Loucy (cell line): Measurements from ENCODE around the gene HEXIM1.

Experiments
- H2AFZ ChIP-seq: fragments of 200-600 bp; sonication (generic); 2 replicates; pipeline ENCODE4 v1.6.0; 2016; ENCODE audit warnings: antibody characterized with exemption, mild to moderate bottlenecking, low read length, moderate library complexity
- H3F3A ChIP-seq: fragments of 200-600 bp; 2 replicates; pipeline ENCODE4 v1.6.0; 2016; ENCODE audit warnings: antibody characterized with exemption, low read depth, mild to moderate bottlenecking
- H3K27me3 ChIP-seq: fragments of 200-600 bp; sonication (generic); 2 replicates; pipeline ENCODE4 v1.6.1; 2014; ENCODE audit warnings: low read length, mild to moderate bottlenecking; ENCODE audit not compliant: insufficient read depth, poor library complexity, severe bottlenecking
- H3K36me3 ChIP-seq: fragments of 200-600 bp; sonication (generic); 2 replicates; pipeline ENCODE4 v1.6.1; 2016; ENCODE audit warnings: low read length; ENCODE audit not compliant: insufficient read depth
- H3K4me1 ChIP-seq: fragments of 200-600 bp; sonication (generic); 2 replicates; pipeline ENCODE4 v1.5.1; 2014; ENCODE audit warnings: low read length, mild to moderate bottlenecking; ENCODE audit not compliant: insufficient read depth, poor library complexity, severe bottlenecking
- H3K4me2 ChIP-seq: fragments of 200-600 bp; sonication (generic); 2 replicates; pipeline ENCODE4 v1.6.0; 2014; ENCODE audit warnings: antibody characterized with exemption, low read length, low read depth, mild to moderate bottlenecking; ENCODE audit not compliant: poor library complexity, severe bottlenecking
- H3K4me3 ChIP-seq: fragments of 200-600 bp; sonication (generic); 2 replicates; pipeline ENCODE4 v1.5.1; 2014; ENCODE audit warnings: low read length, mild to moderate bottlenecking, mixed read lengths; ENCODE audit not compliant: poor library complexity, severe bottlenecking
- H3K79me2 ChIP-seq: fragments of 200-600 bp; sonication (generic); 2 replicates; pipeline ENCODE4 v1.6.1; 2014; ENCODE audit warnings: low read length; ENCODE audit not compliant: insufficient read depth
- H3K9ac ChIP-seq: fragments of 200-600 bp; sonication (generic); 2 replicates; pipeline ENCODE4 v1.6.0; 2014; ENCODE audit warnings: mild to moderate bottlenecking, low read depth, low read length, moderate library complexity; ENCODE audit not compliant: poor library complexity, severe bottlenecking
- H3K9me2 ChIP-seq: fragments of 200-600 bp; sonication (generic); replicated peaks from 2 replicates; pipeline ENCODE4 v1.6.1; 2016; ENCODE audit warnings: low read depth, low read length, mixed read lengths
- H3K9me3 ChIP-seq: fragments of 200-600 bp; sonication (generic); 2 replicates; pipeline ENCODE4 v1.6.1; 2014; ENCODE audit warnings: mild to moderate bottlenecking, antibody characterized with exemption, low read length, low read depth; ENCODE audit not compliant: insufficient read depth
- H4K20me1 ChIP-seq: fragments of 200-600 bp; sonication (generic); 2 replicates; pipeline ENCODE4 v1.6.0; 2014; ENCODE audit warnings: antibody characterized with exemption, low read length, mild to moderate bottlenecking; ENCODE audit not compliant: insufficient read depth, poor library complexity, severe bottlenecking
- EZH2phosphoT487 ChIP-seq: fragments of 200-600 bp; IDR thresholded peaks from 2 replicates; pipeline ENCODE4 v1.6.1; 2018; ENCODE audit warnings: antibody characterized with exemption, mild to moderate bottlenecking, moderate library complexity, borderline replicate concordance
- TF ChIP-seq, protein P1 (sequence below): fragments of 200-600 bp; sonication (generic); conservative IDR thresholded peaks from 2 replicates; pipeline ENCODE4 v1.5.1; 2014; ENCODE audit warnings: mild to moderate bottlenecking, antibody characterized with exemption, low read length

HEXIM1 gene

DNA sequence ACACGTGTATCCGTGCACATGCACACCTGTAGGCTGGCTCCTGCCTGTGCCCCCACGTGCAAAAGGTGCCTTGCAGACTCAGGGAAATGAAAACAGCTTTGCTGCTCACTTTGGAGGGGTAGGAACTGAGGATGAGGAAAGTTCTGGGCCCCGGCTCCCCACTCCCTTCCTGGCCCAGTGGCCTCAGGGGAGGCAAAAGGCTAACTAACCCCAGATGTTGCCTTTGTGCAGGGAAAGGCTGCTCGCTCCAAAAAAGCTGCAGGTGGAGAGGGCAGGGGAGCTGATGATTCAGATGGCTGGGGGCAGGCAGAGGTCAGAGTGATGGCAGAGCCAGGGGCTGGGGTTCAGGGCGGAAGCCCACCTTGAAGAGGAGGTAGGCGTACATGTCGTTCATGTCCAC is 28.3 kb upstream of the HEXIM1 start:
- Histone ChIP-seq H3F3A (no peaks in the 10 kb centered on the region), H2AFZ (no peak overlapping the region), H4K20me1 (no peaks in the 10 kb centered on the region), H3K36me3 (no peaks in the 10 kb centered on the region), H3K9me3 (no peaks in the 10 kb centered on the region), H3K4me2 (no peak overlapping the region), H3K9me2 (no peaks in the 10 kb centered on the region), H3K4me3 (no peak overlapping the region), H3K79me2 (no peaks in the 10 kb centered on the region), H3K27me3 (no peaks in the 10 kb centered on the region), H3K9ac (no peak overlapping the region), H3K4me1 (peaks cover 17% of the 10 kb centered on the region)
- TF ChIP-seq, protein P1, sequence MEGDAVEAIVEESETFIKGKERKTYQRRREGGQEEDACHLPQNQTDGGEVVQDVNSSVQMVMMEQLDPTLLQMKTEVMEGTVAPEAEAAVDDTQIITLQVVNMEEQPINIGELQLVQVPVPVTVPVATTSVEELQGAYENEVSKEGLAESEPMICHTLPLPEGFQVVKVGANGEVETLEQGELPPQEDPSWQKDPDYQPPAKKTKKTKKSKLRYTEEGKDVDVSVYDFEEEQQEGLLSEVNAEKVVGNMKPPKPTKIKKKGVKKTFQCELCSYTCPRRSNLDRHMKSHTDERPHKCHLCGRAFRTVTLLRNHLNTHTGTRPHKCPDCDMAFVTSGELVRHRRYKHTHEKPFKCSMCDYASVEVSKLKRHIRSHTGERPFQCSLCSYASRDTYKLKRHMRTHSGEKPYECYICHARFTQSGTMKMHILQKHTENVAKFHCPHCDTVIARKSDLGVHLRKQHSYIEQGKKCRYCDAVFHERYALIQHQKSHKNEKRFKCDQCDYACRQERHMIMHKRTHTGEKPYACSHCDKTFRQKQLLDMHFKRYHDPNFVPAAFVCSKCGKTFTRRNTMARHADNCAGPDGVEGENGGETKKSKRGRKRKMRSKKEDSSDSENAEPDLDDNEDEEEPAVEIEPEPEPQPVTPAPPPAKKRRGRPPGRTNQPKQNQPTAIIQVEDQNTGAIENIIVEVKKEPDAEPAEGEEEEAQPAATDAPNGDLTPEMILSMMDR, result no peak
- no peak for TF ChIP-seq EZH2phosphoT487

DNA sequence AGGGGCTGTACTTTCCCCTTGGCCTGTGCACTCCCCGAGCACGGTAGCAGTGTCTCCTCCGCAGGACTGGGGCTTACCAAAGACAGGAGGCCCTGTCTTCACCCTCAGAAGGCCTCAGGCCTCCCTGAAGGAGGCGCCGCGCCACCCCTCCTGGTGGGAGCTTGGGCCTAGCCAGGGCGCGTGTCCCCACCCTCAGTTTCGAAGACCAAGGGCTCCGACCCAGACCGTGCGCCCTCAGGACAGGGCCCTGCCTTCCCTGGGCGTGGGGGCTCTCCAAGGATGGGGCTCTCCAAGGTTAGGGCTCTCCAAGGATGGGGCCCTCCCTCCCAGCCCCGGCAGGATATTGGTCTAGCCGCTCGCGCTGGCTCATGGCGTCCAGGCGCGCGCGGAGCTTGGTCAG is 27.7 kb upstream of the HEXIM1 start:
- Histone ChIP-seq H4K20me1 (no peaks in the 10 kb centered on the region), H3K9me3 (no peaks in the 10 kb centered on the region), H3K36me3 (no peaks in the 10 kb centered on the region), H3K9ac (no peak overlapping the region), H2AFZ (no peak overlapping the region), H3K79me2 (no peaks in the 10 kb centered on the region), H3K4me1 (peaks cover 18% of the 10 kb centered on the region), H3K4me2 (no peak overlapping the region), H3F3A (no peaks in the 10 kb centered on the region), H3K4me3 (no peak overlapping the region), H3K9me2 (no peaks in the 10 kb centered on the region), H3K27me3 (no peaks in the 10 kb centered on the region)
- TF ChIP-seq, protein P1, result no peak
- TF ChIP-seq EZH2phosphoT487, result no peak

DNA sequence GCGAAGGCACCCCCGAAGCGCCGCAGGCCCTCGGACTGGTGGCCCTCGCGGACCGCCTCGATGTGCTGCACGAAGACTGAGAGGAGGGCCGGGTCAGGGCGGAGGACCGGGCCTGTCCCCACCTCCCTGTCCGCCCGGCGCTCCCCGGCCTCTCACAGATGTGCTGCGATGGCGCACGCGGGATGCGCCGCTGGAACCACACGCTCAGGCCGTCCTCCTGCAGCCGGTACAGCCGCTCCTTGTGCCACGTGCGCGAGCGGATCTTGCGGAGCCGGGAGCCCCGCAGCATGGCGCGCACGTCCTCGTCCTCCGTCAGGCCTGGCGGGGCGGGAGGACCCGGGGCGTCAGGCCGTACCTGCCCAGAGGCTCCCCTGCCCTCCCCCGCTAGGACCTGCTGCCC is 27.2 kb upstream of the HEXIM1 start:
- Histone ChIP-seq H3K79me2 (no peaks in the 10 kb centered on the region), H3K9me2 (no peaks in the 10 kb centered on the region), H3K4me1 (peaks cover 18% of the 10 kb centered on the region), H3K9me3 (no peaks in the 10 kb centered on the region), H3K4me2 (no peak overlapping the region), H4K20me1 (no peaks in the 10 kb centered on the region), H3K9ac (no peak overlapping the region), H3K36me3 (no peaks in the 10 kb centered on the region), H2AFZ (no peak overlapping the region), H3K27me3 (no peaks in the 10 kb centered on the region), H3K4me3 (no peak overlapping the region), H3F3A (no peaks in the 10 kb centered on the region)
- TF ChIP-seq, protein P1, result no peak
- no peak for TF ChIP-seq EZH2phosphoT487
